Muscle of leg (tissue), 11 donors: Measurements from ENCODE around the gene KCNJ8. TPM values are rescaled to one million over a fixed set of nuclear protein-coding genes. Genes with fewer than 3 reads are reported as not detected.
A peak's percentile ranks its signal among the peaks of the same experiment; 100 is the strongest.

Experiments
- DNase-seq: peaks from one replicate; pipeline ENCODE4 v3.0.0; 2013
- H3K27ac ChIP-seq: one replicate; pipeline ENCODE4 v1.5.1; 2013; ENCODE audit warnings: mild to moderate bottlenecking, low read length, control low read depth
- H3K27me3 ChIP-seq: one replicate; pipeline ENCODE4 v1.6.1; 2013; ENCODE audit warnings: low read length; ENCODE audit not compliant: control insufficient read depth, insufficient read depth
- H3K36me3 ChIP-seq: one replicate; pipeline ENCODE4 v1.6.1; 2013; ENCODE audit warnings: low read length; ENCODE audit not compliant: control insufficient read depth, insufficient read depth
- H3K4me1 ChIP-seq: one replicate; pipeline ENCODE4 v1.6.1; 2013; ENCODE audit warnings: low read length; ENCODE audit not compliant: control insufficient read depth, insufficient read depth
- H3K4me3 ChIP-seq: one replicate; pipeline ENCODE4 v1.5.1; 2013; ENCODE audit warnings: low read length, control low read depth
- H3K9me3 ChIP-seq: replicated peaks from 2 replicates; pipeline ENCODE4 v1.6.1; 2013; ENCODE audit warnings: low read depth, low read length; ENCODE audit not compliant: control insufficient read depth
- WGBS: methylation state at CpG from one replicate; pipeline ENCODE4 v1.1.5; 2013; ENCODE audit warnings: missing lambda C conversion rate; ENCODE audit not compliant: insufficient coverage; 5-methylcytosine and 5-hydroxymethylcytosine counted together
- polyA plus RNA-seq, 8 donors: library from polyadenylated mRNA; unstranded; fragments of 120-200 nt; gene quantifications; one replicate each; pipeline versions ENCODE4 v1.2.1 to v1.2.3, GENCODE V29; 2013; ENCODE audit warnings: inconsistent platforms in 1 of 8, low replicate concordance in 1 of 8; ENCODE audit not compliant: insufficient read length in 8 of 8, insufficient read depth in 1 of 8
- total RNA-seq: library from RNA; stranded (reverse); fragments of 120-200 nt; gene quantifications from one replicate; pipeline ENCODE4 v1.2.4, GENCODE V29; 2013

Gene KCNJ8
- total and polyA plus RNA-seq, 9 donors: 23.7 to 38.7 (median 32.1) TPM

DNA sequence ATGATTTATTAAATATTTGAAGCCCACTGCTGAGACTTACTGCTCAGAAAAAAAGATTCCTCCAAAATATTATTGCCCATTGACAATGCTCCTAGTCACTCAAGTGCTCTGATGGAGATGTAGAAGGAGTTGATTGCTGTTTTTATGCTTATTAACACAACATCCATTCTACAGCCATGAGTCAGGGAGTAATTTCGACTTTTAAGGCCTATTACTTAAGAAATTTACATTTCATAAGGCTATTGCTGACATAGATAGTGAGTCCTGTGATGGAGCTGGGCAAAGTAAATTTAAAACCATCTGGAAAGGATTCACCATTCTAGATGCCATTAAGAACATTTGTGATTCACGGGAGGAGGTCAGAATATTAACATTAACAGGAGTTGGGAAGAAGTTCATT, 5.2 kb downstream of the KCNJ8 start:
- no peak for DNase-seq
- Histone ChIP-seq H3K27me3 (peaks cover 8% of the 10 kb centered on the region), H3K27ac (no peak overlapping the region), H3K36me3 (peaks cover 4% of the 10 kb centered on the region), H3K4me1 (peaks cover 4% of the 10 kb centered on the region), H3K9me3 (no peaks in the 10 kb centered on the region), H3K4me3 (no peak overlapping the region)
- WGBS: no CpG with 5 or more reads among the region's 2 CpGs

DNA sequence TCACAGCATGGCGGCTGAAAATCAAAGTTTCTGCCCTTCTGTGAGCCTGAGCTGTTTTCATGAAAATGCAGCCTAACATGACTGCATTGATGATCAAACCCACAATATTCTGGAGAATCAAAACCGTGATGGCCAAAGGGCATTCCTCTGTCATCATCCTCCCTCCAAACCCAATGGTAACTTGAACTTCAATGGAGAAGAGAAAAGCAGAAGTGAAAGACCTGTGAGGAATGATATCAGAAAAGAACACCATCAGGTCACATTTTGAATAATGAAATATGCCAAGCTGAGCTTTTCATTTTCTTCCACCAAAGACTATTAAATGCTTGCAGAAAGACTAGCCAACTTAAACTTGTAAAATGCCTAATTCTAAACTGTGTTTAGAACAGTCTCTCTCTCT, 8.1 kb downstream of the KCNJ8 start:
- Histone ChIP-seq H3K27ac (no peak overlapping the region), H3K9me3 (no peaks in the 10 kb centered on the region)

GRCh38 chr12:21764950-21765349, 9.6 kb downstream of the KCNJ8 start:
- Histone ChIP-seq H3K27me3 (no peaks in the 10 kb centered on the region), H3K9me3 (no peaks in the 10 kb centered on the region), H3K36me3 (peaks cover 4% of the 10 kb centered on the region), H3K4me3 (no peak overlapping the region), H3K4me1 (no peaks in the 10 kb centered on the region), H3K27ac (peak overlapping the region; percentile 25)
- WGBS: no CpG with 5 or more reads among the region's 4 CpGs
- no peak for DNase-seq

More for the DNA sequence above, 8.1 kb downstream of the KCNJ8 start:
- no peak for DNase-seq
- H3K4me3 ChIP-seq: no peak overlapping the region
- no peaks in the 10 kb centered on the region for H3K4me1 ChIP-seq
- peaks cover 4% of the 10 kb centered on the region for H3K36me3 ChIP-seq
- no peaks in the 10 kb centered on the region for H3K27me3 ChIP-seq
- 100% methylated on average over 1 of the region's 2 CpGs for WGBS

DNA sequence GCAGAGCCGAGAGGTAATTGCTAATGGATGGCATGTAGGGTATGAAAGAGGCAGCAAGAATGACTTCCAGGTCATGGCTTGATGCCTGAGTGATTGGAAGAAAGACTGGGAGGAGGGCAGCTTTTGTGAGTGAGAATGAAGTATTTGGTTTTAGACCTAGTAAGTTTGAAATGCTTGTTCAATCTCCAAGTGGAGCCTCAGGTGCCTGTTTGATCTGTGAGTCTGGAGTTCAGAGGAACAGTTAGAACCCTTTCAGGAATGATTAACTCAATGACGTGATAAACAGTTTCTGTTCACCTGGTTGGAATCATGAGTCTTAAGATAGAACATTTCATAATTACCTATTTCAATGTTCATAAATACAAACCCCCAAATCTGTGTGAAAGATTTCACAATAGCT, 10.4 kb downstream of the KCNJ8 start:
- H3K36me3 ChIP-seq: peaks cover 4% of the 10 kb centered on the region
- no peak for DNase-seq
- 56% methylated on average over 1 of the region's 2 CpGs for WGBS
- H3K27ac ChIP-seq: no peak overlapping the region
- no peaks in the 10 kb centered on the region for H3K27me3 ChIP-seq
- no peaks in the 10 kb centered on the region for H3K9me3 ChIP-seq
- no peaks in the 10 kb centered on the region for H3K4me1 ChIP-seq
- no peak overlapping the region for H3K4me3 ChIP-seq

DNA sequence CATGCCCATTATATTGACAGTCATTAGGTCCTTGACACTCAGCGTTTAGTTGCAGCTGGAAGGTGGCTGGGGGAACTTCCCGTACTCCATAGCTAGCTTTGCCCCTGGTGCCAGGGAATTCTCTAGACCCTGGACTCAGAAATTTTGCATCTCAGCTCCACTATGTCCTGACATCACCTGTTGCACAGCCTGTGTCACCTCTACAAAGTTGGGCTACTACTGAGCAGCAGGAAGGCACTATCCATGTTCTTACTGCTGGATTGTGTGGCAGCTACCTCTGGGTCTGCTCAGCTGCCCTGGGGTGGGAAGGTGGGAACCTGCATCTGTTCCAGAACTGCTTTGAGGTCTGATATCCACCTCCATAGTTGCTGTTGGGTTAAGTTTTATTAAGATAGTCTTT, 11.0 kb downstream of the KCNJ8 start:
- no peak overlapping the region for H3K4me3 ChIP-seq
- H3K27ac ChIP-seq: no peak overlapping the region
- peaks cover 4% of the 10 kb centered on the region for H3K36me3 ChIP-seq
- WGBS: 92% methylated on average over 2 of the region's 2 CpGs
- H3K4me1 ChIP-seq: no peaks in the 10 kb centered on the region
- no peaks in the 10 kb centered on the region for H3K27me3 ChIP-seq
- no peaks in the 10 kb centered on the region for H3K9me3 ChIP-seq
- no peak for DNase-seq

GRCh38 chr12:21759737-21760136, 14.8 kb downstream of the KCNJ8 start:
- no peaks in the 10 kb centered on the region for H3K9me3 ChIP-seq
- no peak for DNase-seq
- no peak overlapping the region for H3K4me3 ChIP-seq
- no peaks in the 10 kb centered on the region for H3K36me3 ChIP-seq
- H3K27ac ChIP-seq: no peak overlapping the region
- WGBS: 91% methylated on average over 4 of the region's 5 CpGs
- no peaks in the 10 kb centered on the region for H3K4me1 ChIP-seq
- no peaks in the 10 kb centered on the region for H3K27me3 ChIP-seq

DNA sequence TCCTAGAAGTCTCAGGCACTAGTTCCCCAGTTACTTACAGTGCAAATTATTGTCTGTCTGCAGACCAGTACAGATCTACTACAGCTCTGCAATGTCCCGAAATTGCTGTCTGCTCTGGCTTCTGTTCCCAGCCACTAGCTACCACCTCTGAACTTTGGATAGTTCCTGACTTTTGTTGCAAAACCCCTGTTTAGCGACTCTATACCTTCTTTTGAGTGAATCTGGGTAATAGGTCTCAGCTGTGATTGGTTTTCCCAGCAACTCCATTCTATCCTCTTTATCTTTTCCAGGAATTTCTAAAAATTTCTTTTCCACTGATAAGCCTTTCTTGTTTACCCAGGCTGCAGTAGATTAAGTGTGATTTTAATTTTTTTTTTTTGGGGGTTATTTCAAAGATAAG, 16.8 kb downstream of the KCNJ8 start:
- H3K27me3 ChIP-seq: no peaks in the 10 kb centered on the region
- H3K27ac ChIP-seq: no peak overlapping the region
- WGBS: 100% methylated on average over 1 of the region's 2 CpGs
- no peak for DNase-seq
- H3K4me3 ChIP-seq: no peak overlapping the region
- no peaks in the 10 kb centered on the region for H3K36me3 ChIP-seq
- H3K4me1 ChIP-seq: no peaks in the 10 kb centered on the region
- no peaks in the 10 kb centered on the region for H3K9me3 ChIP-seq

DNA sequence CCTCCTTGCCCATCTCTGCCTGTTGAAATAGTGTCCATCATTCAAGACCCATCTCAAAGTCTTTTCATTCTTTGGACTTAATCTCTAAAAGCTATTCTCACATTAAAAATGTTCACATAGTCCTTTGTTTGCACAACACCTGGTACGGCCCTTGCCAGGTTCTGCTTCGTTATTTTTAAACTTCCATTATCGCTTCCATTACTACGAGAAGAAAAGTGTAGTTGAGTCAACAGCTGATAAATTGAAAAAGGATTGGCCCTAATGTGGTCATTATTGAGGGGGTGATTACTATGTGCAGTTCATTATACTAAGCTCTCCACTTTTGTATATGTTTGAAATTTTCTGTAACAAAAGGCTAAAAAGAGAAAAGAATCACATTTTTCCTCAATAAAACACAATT, 17.8 kb downstream of the KCNJ8 start:
- no peaks in the 10 kb centered on the region for H3K27me3 ChIP-seq
- H3K36me3 ChIP-seq: no peaks in the 10 kb centered on the region
- no peak overlapping the region for H3K4me3 ChIP-seq
- H3K27ac ChIP-seq: no peak overlapping the region
- no peaks in the 10 kb centered on the region for H3K9me3 ChIP-seq
- DNase-seq: no peak
- H3K4me1 ChIP-seq: no peaks in the 10 kb centered on the region
- no CpG with 5 or more reads among the region's 4 CpGs for WGBS

GRCh38 chr12:21751517-21751916, 23.0 kb downstream of the KCNJ8 start:
- H3K4me1 ChIP-seq: no peaks in the 10 kb centered on the region
- no peak overlapping the region for H3K4me3 ChIP-seq
- H3K27ac ChIP-seq: no peak overlapping the region
- H3K9me3 ChIP-seq: no peaks in the 10 kb centered on the region
- peak; percentile 75 for DNase-seq
- WGBS: 0% methylated on average over 3 of the region's 4 CpGs
- no peaks in the 10 kb centered on the region for H3K36me3 ChIP-seq
- no peaks in the 10 kb centered on the region for H3K27me3 ChIP-seq

DNA sequence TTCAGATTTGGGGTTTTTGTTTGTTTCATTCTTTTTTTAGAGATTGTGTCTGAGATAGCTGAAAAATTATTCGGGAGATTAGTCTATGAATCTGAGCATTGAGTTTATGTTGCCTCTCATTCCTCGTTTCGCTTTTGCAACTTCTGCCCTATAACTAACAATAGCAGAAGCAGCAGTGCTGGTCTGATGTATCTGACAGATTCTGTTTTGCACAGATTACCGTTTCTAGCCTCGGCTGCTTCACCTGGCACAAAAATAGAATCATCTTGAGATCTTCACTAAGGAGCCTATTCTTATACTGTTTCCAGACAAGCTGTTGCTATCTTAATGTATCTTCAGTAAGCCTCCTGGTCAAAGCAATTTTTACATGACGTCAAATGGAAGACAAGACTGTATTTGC, 29.2 kb downstream of the KCNJ8 start:
- Histone ChIP-seq H3K27ac (no peak overlapping the region), H3K36me3 (no peaks in the 10 kb centered on the region), H3K27me3 (no peaks in the 10 kb centered on the region), H3K4me3 (no peak overlapping the region), H3K4me1 (no peaks in the 10 kb centered on the region), H3K9me3 (no peaks in the 10 kb centered on the region)
- no peak for DNase-seq
- WGBS: 89% methylated on average over 2 of the region's 6 CpGs

- Histone ChIP-seq H3K27me3 (no peaks in the 10 kb centered on the region), H3K4me1 (no peaks in the 10 kb centered on the region), H3K9me3 (peaks cover 3% of the 10 kb centered on the region), H3K36me3 (no peaks in the 10 kb centered on the region), H3K27ac (no peak overlapping the region), H3K4me3 (no peak overlapping the region)
- DNase-seq: no peak
- no CpG with 5 or more reads among the region's 3 CpGs for WGBS
These were observed 43.4 kb downstream of the KCNJ8 start for GRCh38 chr12:21731144-21731543.
